Activated T-helper 1 cell treated with anti-CD3 and anti-CD28 coated beads, Interleukin-12 subunit alpha, Interleukin-12 subunit beta, Interleukin-2, Interleukin-4 antibody, amounts not matched to agents 30 ng/mL and 10 ng/mL and 1 ng/mL, durations not matched to agents 14 hours and 24 hours and 36 hours (primary cell): ENCODE data around the gene FRAS1. TPM values are rescaled to one million over a fixed set of nuclear protein-coding genes. Genes with fewer than 3 reads are reported as not detected.
"Not testable (repeated sequence)": the region's sequence is repeated elsewhere in the genome, so short reads cannot be mapped to it uniquely, and the experiment has no call there.

ENCODE experiments used
- DNase-seq: peaks from one replicate; pipeline ENCODE4 v3.0.0; 2021; ENCODE audit warnings: low spot score
- H3K27ac Mint-ChIP-seq: one replicate; pipeline ENCODE4 v1.8.0; 2021; ENCODE audit warnings: mild to moderate bottlenecking, mixed read lengths
- H3K27me3 Mint-ChIP-seq: one replicate; pipeline ENCODE4 v1.8.0; 2022; ENCODE audit warnings: mild to moderate bottlenecking, moderate library complexity, mixed read lengths; ENCODE audit not compliant: insufficient read depth
- H3K36me3 Mint-ChIP-seq: one replicate; pipeline ENCODE4 v1.8.0; 2021; ENCODE audit warnings: low read depth, mixed read lengths
- H3K4me1 Mint-ChIP-seq: one replicate; pipeline ENCODE4 v1.8.0; 2021; ENCODE audit warnings: low read depth, mixed read lengths
- H3K4me3 Mint-ChIP-seq: one replicate; pipeline ENCODE4 v1.8.0; 2021; ENCODE audit warnings: mild to moderate bottlenecking, moderate library complexity, mixed read lengths
- H3K9me3 Mint-ChIP-seq: one replicate; pipeline ENCODE4 v1.8.0; 2021; ENCODE audit warnings: mixed read lengths
- intact Hi-C: fragments of 100-400 bp; cut with micrococcal nuclease; formaldehyde crosslinking; loops from one replicate; pipeline ENCODE4 v1.15.1; 2024
- total RNA-seq: library from RNA; stranded (reverse); gene quantifications from 2 replicates; pipeline ENCODE4 v1.2.3, GENCODE V29; 2022

FRAS1 gene
- total RNA-seq, 1 donor from 2014 or later, result not detected

DNA sequence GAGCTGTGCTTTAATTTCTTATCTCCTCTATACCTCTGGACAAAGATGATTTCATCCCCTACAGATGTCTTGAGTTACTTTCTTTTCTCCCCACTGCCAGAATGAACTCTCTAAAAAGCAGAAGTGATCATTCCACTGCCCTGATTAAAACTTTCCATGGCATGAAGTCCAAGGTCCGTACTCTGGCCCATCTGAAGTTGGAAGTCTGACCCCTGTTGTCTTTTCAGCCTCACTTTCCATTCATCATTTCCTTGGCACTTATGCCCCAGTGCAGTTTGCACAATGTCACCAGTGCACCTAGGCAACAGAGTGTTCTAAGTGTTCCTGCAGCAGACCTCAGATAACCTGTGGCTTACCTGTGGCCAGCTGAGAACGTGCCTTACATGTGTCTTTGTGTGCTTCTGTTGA, 242.4 kb downstream of the FRAS1 start:
- H3K4me1 Mint-ChIP-seq, result peaks cover 12% of the 10 kb centered on the region

GRCh38 chr4:78307263-78307662, 250.1 kb downstream of the FRAS1 start:
- H3K9me3 Mint-ChIP-seq, intact Hi-C loops, H3K4me3 Mint-ChIP-seq, H3K4me1 Mint-ChIP-seq, H3K27ac Mint-ChIP-seq, H3K27me3 Mint-ChIP-seq, DNase-seq, H3K36me3 Mint-ChIP-seq: not testable (repeated sequence)

More for the DNA sequence above, 242.4 kb downstream of the FRAS1 start:
- intact Hi-C loops, result loop anchor here (1.0 kb wide), 1 partner anchor 44 kb away; no protein-coding TSS in a partner anchor
- H3K4me3 Mint-ChIP-seq, result no peak overlapping the region
- H3K27ac Mint-ChIP-seq, result no peak overlapping the region
- DNase-seq, result no peak
- no peaks in the 10 kb centered on the region for H3K36me3 Mint-ChIP-seq
- H3K27me3 Mint-ChIP-seq, result peaks cover 7% of the 10 kb centered on the region
- no peaks in the 10 kb centered on the region for H3K9me3 Mint-ChIP-seq

- H3K4me3 Mint-ChIP-seq, result no peak overlapping the region
- H3K36me3 Mint-ChIP-seq, result no peaks in the 10 kb centered on the region
- peaks cover 10% of the 10 kb centered on the region for H3K27me3 Mint-ChIP-seq
- no peaks in the 10 kb centered on the region for H3K9me3 Mint-ChIP-seq
- intact Hi-C loops, result no loop called here
- no peak overlapping the region for H3K27ac Mint-ChIP-seq
- no peak for DNase-seq
- peaks cover 11% of the 10 kb centered on the region for H3K4me1 Mint-ChIP-seq
These were observed 251.4 kb downstream of the FRAS1 start for GRCh38 chr4:78308517-78308916.

DNA sequence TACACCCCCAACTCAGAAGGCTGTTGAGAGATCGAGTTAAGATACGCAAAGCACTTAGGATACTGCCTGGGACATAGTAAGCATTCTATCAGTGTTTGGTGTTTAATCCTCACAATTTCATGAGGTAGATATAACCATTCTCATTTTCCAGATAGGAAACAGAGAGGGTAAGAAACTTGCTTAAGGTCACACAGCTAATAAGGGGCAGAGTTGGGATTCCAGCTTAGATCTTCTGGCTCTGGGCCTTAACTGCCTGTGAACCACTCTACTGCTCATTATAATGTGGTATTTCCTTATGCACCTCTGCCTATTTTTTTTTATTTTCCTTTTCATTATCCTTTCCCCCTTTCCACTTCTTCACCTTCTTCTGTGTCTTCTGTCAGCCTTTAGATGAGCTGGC, 252.2 kb downstream of the FRAS1 start:
- DNase-seq, result no peak

DNA sequence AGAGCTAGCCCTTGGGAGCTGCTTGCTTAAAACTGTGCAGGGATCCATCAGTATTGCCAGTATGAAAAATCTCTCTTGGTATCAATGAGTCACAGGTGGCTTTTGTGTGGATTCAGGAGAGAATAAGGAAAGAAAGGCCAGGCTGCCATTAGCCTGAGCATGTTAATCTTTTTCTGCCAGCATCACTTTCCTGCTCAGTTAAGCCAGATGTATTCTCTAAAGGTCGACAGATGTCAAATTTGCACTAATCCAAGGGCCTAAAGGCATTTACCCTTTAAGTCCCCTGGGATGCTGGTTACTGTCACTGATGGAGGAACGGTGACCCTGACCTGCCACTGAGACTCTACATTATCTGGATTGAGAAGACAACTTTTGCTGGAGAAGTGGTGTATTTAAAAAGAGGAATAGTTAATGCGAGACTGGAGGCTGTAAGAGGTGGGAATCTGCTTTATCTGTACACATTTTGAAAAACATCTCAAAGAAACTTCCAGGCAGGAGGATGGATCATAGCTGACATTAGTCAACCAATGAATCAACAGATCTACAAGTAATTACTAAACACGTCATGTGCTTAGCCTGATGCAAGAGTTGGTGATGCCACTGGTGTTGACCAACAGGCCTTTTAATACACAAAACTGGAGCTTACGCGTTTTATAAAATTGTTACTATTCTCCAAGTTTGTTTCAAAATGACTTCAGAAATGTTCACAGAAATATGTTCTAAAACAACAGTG, 253.1 kb downstream of the FRAS1 start:
- Mint-ChIP-seq H3K4me1 (peaks cover 22% of the 10 kb centered on the region), H3K27ac (no peak overlapping the region), H3K36me3 (peaks cover 2% of the 10 kb centered on the region), H3K27me3 (peaks cover 10% of the 10 kb centered on the region), H3K9me3 (no peaks in the 10 kb centered on the region), H3K4me3 (no peak overlapping the region)
- no peak for DNase-seq
- intact Hi-C loops, result loop anchor here (5.0 to 10.0 kb wide), 2 partner anchors 255 to 347 kb away; partner anchors contain the start of gene FRAS1

More for the DNA sequence above, 252.2 kb downstream of the FRAS1 start:
- H3K36me3 Mint-ChIP-seq, result peaks cover 2% of the 10 kb centered on the region
- no peaks in the 10 kb centered on the region for H3K9me3 Mint-ChIP-seq
- peak overlapping the region; percentile 58 for H3K27ac Mint-ChIP-seq
- intact Hi-C loops, result no loop called here
- H3K27me3 Mint-ChIP-seq, result peaks cover 10% of the 10 kb centered on the region
- no peak overlapping the region for H3K4me3 Mint-ChIP-seq
- H3K4me1 Mint-ChIP-seq, result peaks cover 20% of the 10 kb centered on the region

DNA sequence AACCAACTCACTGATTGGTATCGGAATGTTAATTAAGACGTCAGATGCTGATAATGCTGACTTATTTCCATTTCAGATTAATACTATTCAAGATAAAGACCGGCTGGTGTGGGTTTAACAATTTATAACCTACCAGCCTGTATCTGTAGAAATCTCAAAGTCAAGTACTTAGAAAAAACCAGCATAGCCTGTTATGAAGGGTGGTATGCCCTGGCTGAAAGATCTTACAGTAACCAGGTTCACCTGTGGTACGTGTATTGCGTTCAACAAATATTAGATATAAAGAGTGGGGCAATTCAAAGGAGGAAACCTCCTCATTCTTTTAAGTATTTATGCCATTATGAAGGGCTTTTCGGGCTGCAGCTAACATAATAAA, 253.6 kb downstream of the FRAS1 start:
- Mint-ChIP-seq H3K4me3 (no peak overlapping the region), H3K4me1 (peaks cover 22% of the 10 kb centered on the region), H3K9me3 (no peaks in the 10 kb centered on the region), H3K36me3 (peaks cover 2% of the 10 kb centered on the region), H3K27ac (no peak overlapping the region), H3K27me3 (peaks cover 10% of the 10 kb centered on the region)
- no peak for DNase-seq
- intact Hi-C loops, result loop anchor here (5.0 to 10.0 kb wide), 2 partner anchors 256 to 347 kb away; partner anchors contain the start of gene FRAS1

DNA sequence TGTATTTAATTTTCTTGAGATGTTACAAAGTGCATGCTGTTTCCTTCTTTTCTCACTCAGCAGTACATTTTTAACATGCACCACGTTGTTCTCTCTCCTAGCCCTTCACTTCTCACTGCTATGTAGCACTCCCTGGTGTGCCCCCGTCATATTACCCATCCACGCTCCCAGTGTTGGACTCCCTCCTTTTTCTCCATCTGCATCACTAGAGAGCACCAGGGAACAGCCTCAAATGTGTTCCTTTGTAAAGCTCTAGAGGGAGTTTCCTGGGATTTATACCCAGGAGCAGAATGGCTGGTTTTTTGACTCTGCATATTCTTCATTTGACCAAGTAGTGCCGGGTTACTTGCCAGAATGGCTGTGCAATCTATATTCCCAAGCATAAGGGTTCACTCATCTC, 254.2 kb downstream of the FRAS1 start:
- Mint-ChIP-seq H3K4me1 (peaks cover 22% of the 10 kb centered on the region), H3K4me3 (no peak overlapping the region), H3K36me3 (peaks cover 2% of the 10 kb centered on the region), H3K9me3 (no peaks in the 10 kb centered on the region), H3K27ac (no peak overlapping the region), H3K27me3 (peaks cover 11% of the 10 kb centered on the region)
- DNase-seq, result no peak
- intact Hi-C loops, result loop anchor here (5.0 to 10.0 kb wide), 2 partner anchors 257 to 346 kb away; partner anchors contain the start of gene FRAS1

DNA sequence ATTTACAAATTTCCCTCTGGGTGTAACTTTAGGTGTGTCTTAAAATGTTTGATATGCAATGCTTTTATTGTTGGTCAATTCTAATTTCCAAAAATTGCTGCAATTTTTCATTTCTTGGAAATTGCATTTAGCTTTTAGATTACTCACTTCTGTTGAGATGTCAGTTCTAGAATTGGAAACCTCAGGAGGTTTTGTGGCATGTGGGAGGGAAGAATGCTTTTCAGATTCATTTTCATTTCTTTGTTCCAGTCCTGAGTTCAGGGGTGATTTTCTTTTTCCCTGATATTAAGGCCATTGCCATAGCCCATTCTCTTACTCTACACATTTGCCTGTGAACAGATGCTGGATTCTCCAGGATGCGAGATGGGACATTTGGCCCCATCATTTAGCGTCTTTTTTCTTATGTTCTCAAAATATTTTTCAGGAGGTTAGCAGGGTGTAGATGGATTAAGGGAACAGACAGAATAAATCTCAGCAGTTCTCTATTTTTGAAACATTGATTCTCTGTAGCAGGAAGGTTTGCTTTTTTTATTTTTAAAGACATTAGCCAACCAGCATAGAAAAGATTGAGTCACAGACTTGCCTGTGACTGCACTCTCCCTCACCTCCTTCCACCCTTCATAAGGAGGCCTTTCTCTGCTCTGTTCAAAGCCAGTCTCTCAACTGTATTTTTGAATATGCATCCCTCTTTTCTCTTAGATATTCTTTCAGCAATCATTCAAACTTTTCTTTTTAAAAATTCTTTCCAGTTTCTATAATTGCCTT, 256.0 kb downstream of the FRAS1 start:
- Mint-ChIP-seq H3K4me1 (peaks cover 22% of the 10 kb centered on the region), H3K9me3 (no peaks in the 10 kb centered on the region), H3K27me3 (peaks cover 10% of the 10 kb centered on the region), H3K27ac (no peak overlapping the region), H3K4me3 (peak overlapping the region; percentile 10), H3K36me3 (peaks cover 2% of the 10 kb centered on the region)
- intact Hi-C loops, result loop anchor here (5.0 to 10.0 kb wide), 2 partner anchors 258 to 344 kb away; partner anchors contain the start of gene FRAS1
- no peak for DNase-seq

DNA sequence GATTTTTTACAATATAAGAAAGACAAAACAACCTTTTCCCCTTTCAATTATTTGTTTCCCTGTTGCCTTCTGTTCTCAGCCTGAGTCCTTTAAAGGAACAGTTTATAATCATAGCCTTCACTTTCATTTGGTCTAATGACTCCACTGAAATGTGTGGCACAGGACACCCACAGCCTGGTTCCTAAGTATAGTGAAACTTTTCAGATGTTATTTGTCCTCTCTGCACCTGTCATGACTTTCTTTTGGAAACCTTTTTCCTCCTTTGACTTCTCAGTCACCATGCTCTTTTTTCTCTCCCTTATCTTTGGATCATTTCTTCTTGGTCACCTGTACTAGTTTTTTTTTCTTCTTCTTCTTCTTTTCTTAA, 256.6 kb downstream of the FRAS1 start:
- no peaks in the 10 kb centered on the region for H3K9me3 Mint-ChIP-seq
- H3K27ac Mint-ChIP-seq, result peak overlapping the region; percentile 15
- H3K4me1 Mint-ChIP-seq, result peaks cover 22% of the 10 kb centered on the region
- H3K4me3 Mint-ChIP-seq, result no peak overlapping the region
- intact Hi-C loops, result loop anchor here (5.0 to 10.0 kb wide), 2 partner anchors 259 to 344 kb away; partner anchors contain the start of gene FRAS1
- peaks cover 14% of the 10 kb centered on the region for H3K27me3 Mint-ChIP-seq
- peaks cover 2% of the 10 kb centered on the region for H3K36me3 Mint-ChIP-seq
- DNase-seq, result no peak

DNA sequence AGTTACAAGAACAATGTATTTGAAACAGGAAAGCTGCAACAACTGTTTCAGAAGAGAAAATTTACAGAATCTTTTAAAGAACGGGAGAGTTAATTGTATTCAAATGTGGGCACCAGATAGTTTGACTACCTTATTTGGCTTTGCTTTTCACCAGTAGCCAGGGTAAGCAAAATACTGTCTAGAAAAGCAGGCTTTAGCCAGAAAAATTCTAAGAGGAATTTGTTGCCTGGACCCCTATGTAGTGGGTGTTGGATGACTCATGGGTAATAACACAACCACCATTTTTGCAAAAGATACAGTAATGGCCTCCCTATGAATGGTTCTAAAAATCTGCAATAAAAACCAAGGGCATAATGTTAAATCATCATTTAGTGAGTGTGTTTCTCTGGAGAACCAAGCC, 261.0 kb downstream of the FRAS1 start:
- intact Hi-C loops, result loop anchor here (10.0 kb wide), 1 partner anchor 263 kb away; the partner anchor contains the start of gene FRAS1
- no peaks in the 10 kb centered on the region for H3K9me3 Mint-ChIP-seq
- H3K36me3 Mint-ChIP-seq, result peaks cover 2% of the 10 kb centered on the region
- DNase-seq, result no peak
- H3K27me3 Mint-ChIP-seq, result peaks cover 8% of the 10 kb centered on the region
- H3K4me3 Mint-ChIP-seq, result no peak overlapping the region
- peaks cover 23% of the 10 kb centered on the region for H3K4me1 Mint-ChIP-seq
- H3K27ac Mint-ChIP-seq, result no peak overlapping the region

DNA sequence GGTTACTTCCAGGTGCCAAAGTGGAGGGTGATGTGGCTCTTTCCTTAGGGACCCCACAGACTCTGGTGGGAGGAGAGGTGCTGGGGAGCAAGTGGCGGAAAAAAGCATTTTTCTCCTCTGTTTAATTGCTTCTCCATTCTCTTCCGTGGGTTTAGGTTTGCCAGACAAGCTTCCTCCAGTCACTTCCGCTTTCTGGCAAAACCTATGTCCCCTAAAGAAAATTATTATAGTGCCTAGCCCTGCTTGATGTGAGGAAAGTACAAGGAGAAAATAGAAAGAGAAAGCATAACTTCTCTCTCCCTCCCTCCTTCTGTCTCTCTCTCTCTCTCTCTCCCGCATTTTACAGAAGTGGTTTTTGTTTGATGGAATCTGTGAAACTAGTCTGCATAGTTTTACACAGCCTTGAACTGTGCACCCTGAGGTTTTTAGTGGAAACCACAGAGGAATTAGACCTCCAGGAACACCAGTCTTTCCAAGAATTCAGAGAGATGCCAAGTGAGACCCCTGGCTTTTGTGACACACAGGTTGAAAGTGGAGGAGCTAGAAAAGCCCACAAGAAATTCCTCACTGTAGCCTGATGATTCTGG, 263.3 kb downstream of the FRAS1 start:
- peaks cover 15% of the 10 kb centered on the region for H3K27me3 Mint-ChIP-seq
- no peak overlapping the region for H3K4me3 Mint-ChIP-seq
- no peak for DNase-seq
- no peak overlapping the region for H3K27ac Mint-ChIP-seq
- peaks cover 9% of the 10 kb centered on the region for H3K4me1 Mint-ChIP-seq
- H3K9me3 Mint-ChIP-seq, result no peaks in the 10 kb centered on the region
- intact Hi-C loops, result loop anchor here (10.0 kb wide), 1 partner anchor 544 kb away; no protein-coding TSS in a partner anchor
- H3K36me3 Mint-ChIP-seq, result no peaks in the 10 kb centered on the region

DNA sequence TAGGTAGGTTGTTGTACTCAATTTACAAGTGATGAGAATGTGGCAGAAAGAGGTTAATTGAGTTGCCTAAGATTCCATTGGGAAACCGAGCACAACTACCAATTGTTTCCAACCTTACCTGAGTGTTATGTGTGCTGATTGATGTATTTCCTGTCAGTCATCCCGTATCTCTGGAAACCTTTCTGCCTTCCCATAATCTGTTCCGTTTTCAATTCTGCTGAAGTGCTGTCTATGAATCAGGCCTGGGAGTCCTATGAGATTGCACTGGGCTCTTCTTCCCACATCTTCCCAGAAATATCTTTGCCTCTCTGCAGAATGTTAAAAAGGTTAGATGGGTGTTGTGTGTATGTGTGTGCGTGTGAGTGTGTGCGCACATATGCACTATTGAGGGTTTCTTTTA, 264.9 kb downstream of the FRAS1 start:
- Mint-ChIP-seq H3K27ac (no peak overlapping the region), H3K4me1 (peaks cover 9% of the 10 kb centered on the region), H3K36me3 (no peaks in the 10 kb centered on the region), H3K9me3 (no peaks in the 10 kb centered on the region), H3K27me3 (peaks cover 24% of the 10 kb centered on the region), H3K4me3 (no peak overlapping the region)
- DNase-seq, result no peak
- intact Hi-C loops, result loop anchor here (10.0 kb wide), 1 partner anchor 543 kb away; no protein-coding TSS in a partner anchor
